Measurements from ENCODE around the gene HTR6. TPM values are rescaled to one million over a fixed set of nuclear protein-coding genes. Genes with fewer than 3 reads are reported as not detected.

Gene HTR6
- total RNA-seq, 2 experiments from 2014 or later = 0.14 TPM; not detected in 1

DNA sequence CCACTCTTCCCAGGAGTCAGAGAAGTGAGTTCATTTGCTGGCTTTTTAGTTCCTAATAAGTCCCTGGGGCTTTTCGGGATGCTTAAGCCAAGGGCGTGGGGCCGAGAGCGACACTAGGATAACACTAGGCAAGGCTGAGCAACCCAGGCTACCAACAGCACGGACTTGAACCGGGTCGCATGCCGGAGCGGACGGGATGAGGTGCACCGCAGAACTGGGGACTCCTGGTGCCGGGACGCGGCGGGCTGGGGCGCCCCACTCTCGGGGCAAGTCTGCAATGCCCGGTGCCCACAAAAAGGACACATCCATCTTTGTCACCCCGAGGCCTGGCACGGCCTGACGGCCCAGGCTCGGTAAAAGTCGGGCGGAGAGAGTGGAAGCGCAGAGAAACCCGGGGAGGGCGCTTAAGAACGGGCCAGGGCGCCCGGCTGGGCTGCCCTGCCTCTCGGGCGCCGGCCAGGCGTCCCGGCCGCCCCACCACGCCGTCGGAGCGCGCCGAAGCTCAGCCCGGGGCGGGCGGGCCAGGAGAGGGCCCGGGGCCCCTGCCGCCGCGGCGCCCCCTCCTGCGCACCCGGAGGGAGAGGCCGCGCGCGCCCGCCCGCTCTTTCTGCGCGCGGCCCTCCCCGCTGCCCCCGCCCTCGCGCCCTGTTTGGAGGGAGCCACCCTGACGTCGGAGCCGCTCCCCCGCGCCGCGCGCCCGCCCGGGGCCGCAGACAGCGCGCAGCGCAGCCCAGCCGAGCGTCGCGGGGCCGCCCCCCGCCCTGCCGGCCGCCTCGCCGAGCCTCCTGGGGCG is 20.9 kb upstream of the HTR6 start, which contains the start of gene NBL1:
NBL1 (plus strand) TSS at position 710 of the 793 bp plus-strand sequence. CDS start 10,720 bp downstream, outside the sequence.
- Mint-ChIP-seq H3K36me3 (peaks cover 2% of the 10 kb centered on the region), H3K27me3 (peaks cover 15% of the 10 kb centered on the region), H3K27ac (peak within 1 kb of the TSS; percentile 98), H3K9me3 (no peaks in the 10 kb centered on the region), H3K4me3 (peak within 1 kb of the TSS; percentile 100), H3K4me1 (peaks cover 29% of the 10 kb centered on the region)
- DNase-seq = peak; percentile 85
- ATAC-seq (ENCODE audit: low read depth) = peak; percentile 88
- POLR2A ChIA-PET = interaction anchor here (0.6 to 3.7 kb wide), 5 partner anchors 18 to 158 kb away, joined by 3 to 40 read pairs (median 3); a partner anchor contains a TSS

DNA sequence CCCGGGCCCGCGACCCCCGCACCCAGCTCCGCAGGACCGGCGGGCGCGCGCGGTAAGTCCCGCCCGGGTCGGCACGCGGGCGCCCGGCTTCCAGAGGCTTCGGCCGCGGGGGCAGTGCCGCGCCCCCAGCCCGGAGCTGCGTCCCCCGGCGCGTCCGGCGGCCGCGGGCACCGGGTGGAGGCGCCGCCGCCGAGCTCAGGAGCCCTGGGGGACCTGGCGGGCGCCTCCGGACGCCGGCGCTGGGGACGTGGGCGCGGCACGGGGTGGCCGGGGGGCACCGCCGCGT is 20.3 kb upstream of the HTR6 start:
- DNase-seq (no peak), ATAC-seq (ENCODE audit: low read depth) (no peak)
- H3K9me3 Mint-ChIP-seq = no peaks in the 10 kb centered on the region
- peaks cover 2% of the 10 kb centered on the region for H3K36me3 Mint-ChIP-seq
- no peak overlapping the region for H3K27ac Mint-ChIP-seq
- peaks cover 15% of the 10 kb centered on the region for H3K27me3 Mint-ChIP-seq
- H3K4me1 Mint-ChIP-seq = peaks cover 29% of the 10 kb centered on the region
- POLR2A ChIA-PET = interaction anchor here (0.5 to 3.7 kb wide), 5 partner anchors 39 to 213 kb away, joined by 3 to 40 read pairs (median 3); a partner anchor contains a TSS
- H3K4me3 Mint-ChIP-seq = no peak overlapping the region

DNA sequence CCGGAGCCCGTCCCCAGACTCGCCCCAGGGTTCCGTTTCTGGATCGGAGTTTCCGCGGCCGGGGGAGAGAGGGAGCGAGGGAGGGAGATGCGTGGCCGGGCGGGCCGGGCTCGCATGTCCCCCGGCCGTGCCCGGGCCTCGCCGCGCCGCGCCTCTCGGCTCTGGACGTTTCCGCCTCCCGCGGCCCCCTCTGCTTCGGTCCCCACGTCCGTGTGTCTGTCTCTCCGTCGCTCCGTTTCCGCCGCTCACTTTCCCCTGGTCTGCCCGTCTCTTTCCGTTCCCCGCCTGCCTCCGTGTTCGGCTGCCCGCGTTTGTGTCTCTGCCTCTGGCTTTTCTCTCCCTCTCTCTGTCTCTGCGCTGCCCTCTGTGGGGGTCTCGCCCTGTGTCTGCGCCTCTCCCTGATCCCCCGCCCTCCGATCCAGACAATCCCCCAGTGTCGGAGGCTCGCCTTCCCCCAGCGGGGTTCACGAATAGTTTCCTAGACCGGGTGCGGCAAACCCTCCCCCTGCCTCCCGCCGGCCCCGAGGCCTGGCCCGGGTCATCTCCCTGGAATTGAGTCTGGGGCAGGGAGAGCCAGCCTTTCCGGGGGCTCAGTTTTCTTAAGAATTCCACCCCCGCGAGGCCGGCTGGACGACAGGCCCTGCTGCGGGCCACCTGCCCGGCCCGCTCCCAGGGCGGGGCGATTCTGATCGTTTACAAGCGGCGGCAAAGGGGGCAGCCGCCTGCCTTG is 19.8 kb upstream of the HTR6 start:
- POLR2A ChIA-PET = interaction anchor here (0.5 to 3.7 kb wide), 6 partner anchors 40 to 213 kb away, joined by 3 to 40 read pairs (median 3); a partner anchor contains a TSS
- H3K4me1 Mint-ChIP-seq = peaks cover 29% of the 10 kb centered on the region
- DNase-seq = peak; percentile 71
- ATAC-seq (ENCODE audit: low read depth) = peak; percentile 40
- H3K36me3 Mint-ChIP-seq = peaks cover 2% of the 10 kb centered on the region
- no peaks in the 10 kb centered on the region for H3K9me3 Mint-ChIP-seq
- peaks cover 15% of the 10 kb centered on the region for H3K27me3 Mint-ChIP-seq
- H3K27ac Mint-ChIP-seq = peak overlapping the region; percentile 98
- peak overlapping the region; percentile 100 for H3K4me3 Mint-ChIP-seq

DNA sequence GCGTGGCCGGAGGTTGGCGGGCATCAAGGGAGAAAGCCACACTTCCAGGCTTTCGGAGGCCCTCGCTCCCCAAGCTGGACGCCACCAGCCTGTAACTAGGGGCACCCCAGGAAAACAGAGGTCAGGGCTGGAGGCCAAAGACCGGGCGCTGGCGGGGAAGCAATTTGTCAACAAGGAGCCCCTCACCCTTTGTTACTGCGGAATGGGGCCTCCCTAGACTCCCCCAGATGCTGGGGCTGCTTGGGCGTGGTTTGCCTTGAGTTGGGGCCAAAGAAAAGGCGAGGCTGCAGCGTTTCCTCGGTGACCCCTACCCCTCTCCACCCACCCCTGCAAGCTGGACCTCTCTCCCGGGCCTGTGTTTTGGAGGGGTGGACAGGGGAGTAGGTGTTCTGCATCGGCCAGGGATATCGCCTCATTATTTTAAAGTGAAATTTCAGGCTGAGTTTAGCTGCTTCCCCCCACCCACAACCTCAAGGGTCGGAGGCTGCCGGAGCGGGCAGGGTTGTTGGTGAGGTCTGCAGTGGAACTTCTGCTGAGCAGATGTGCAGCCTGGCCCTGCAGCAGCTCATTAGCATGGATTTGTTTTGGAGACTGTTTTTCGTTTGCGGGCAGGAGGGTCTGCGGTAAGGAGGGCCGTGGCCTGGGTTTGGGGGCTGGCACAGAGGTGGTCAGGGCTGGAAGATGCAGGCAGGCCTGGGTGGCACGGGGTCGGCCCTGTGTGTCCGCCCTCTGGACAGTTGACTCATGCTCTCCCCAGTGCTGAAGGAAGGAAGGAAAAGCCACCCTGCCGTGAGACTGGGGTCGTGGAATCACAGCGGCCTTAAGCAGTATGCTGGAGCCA is 19.0 kb upstream of the HTR6 start:
- DNase-seq = no peak
- Mint-ChIP-seq H3K9me3 (no peaks in the 10 kb centered on the region), H3K27me3 (peaks cover 15% of the 10 kb centered on the region), H3K27ac (no peak overlapping the region), H3K36me3 (peaks cover 2% of the 10 kb centered on the region), H3K4me1 (peaks cover 30% of the 10 kb centered on the region), H3K4me3 (peak overlapping the region; percentile 100)
- POLR2A ChIA-PET = interaction anchor here (0.6 to 3.7 kb wide), 3 partner anchors 48 to 160 kb away, joined by 4 to 40 read pairs (median 5); partner anchors contain the start of gene CAPZB
- no peak for ATAC-seq (ENCODE audit: low read depth)

DNA sequence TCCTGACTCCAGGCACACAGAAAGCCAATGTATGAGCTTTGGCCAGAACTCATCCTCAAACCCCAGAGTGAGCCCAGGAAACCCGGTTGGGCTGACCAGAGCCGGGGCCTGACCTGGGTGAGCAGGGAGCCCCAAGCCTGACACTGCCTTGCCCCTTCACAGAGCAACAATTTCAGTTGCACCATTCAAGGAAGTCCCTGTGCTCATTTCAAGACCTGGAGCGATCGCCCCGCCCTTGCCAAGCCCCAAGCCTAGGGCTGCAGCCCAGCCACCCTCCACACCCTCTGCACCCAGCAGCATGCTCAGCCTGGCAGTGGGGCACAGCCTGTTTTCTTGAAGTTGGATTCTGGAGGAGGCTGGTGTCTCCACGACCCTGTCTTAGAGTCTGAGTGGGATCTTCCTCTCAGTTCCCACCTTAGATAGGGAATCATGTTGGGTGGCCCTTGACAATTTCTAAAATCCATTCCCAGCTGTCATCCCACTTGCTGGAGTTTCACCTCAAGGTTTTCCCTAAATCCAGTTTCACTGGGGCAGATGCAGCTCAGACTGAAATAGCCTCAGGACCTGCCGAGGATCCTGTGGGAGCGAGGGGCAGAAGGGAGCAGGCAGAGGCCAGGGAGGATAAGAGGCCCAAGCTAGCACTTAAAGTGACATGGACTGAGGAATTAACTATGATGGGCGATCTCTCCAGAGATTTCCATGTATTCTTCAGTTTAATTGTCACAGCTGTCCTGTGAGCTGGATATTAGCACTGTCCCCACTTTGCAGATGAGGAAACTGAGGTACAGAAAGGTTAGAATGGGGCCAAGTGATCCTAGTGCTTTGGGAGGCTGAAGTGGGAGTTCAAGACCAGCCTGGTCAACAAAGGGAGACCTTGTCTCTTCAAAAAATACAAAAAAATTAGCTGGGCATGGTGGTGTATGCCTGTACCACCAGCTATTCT is 18.0 kb upstream of the HTR6 start:
- ATAC-seq (ENCODE audit: low read depth) = no peak
- H3K27me3 Mint-ChIP-seq = peaks cover 15% of the 10 kb centered on the region
- POLR2A ChIA-PET = interaction anchor here (0.6 to 3.7 kb wide), 3 partner anchors 49 to 161 kb away, joined by 4 to 40 read pairs (median 5); partner anchors contain the start of gene CAPZB
- H3K9me3 Mint-ChIP-seq = no peaks in the 10 kb centered on the region
- peaks cover 3% of the 10 kb centered on the region for H3K36me3 Mint-ChIP-seq
- peaks cover 32% of the 10 kb centered on the region for H3K4me1 Mint-ChIP-seq
- peak overlapping the region; percentile 44 for H3K27ac Mint-ChIP-seq
- DNase-seq = no peak
- H3K4me3 Mint-ChIP-seq = peak overlapping the region; percentile 100

DNA sequence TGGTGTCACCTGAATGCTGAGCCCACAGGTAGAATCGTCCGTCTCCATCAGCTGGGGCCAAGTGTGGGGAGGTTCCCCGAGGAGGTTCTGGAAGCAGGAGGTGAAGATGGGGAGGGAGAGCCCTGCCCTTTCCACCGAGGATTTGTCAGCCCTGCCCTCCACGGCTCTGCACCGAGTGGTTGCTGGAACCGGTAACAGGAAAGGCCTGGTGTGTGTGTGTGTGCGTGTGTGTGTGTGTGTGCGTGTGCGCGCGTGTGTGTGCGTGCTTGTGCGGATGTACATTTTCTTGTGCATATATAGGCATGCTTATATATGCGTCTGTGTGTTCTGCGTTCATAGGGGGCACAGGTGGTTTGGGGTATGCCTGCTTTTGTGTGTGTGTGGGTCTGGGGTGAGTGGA is 17.0 kb upstream of the HTR6 start:
- peaks cover 8% of the 10 kb centered on the region for H3K27me3 Mint-ChIP-seq
- POLR2A ChIA-PET = interaction anchor here (1.0 kb wide), 1 partner anchor 51 kb away, joined by 4 read pairs; a partner anchor contains a TSS
- no peaks in the 10 kb centered on the region for H3K9me3 Mint-ChIP-seq
- H3K36me3 Mint-ChIP-seq = peaks cover 3% of the 10 kb centered on the region
- ATAC-seq (ENCODE audit: low read depth) (peak; percentile 15), DNase-seq (peak; percentile 52)
- peak overlapping the region; percentile 44 for H3K27ac Mint-ChIP-seq
- peak overlapping the region; percentile 62 for H3K4me3 Mint-ChIP-seq
- peaks cover 32% of the 10 kb centered on the region for H3K4me1 Mint-ChIP-seq

DNA sequence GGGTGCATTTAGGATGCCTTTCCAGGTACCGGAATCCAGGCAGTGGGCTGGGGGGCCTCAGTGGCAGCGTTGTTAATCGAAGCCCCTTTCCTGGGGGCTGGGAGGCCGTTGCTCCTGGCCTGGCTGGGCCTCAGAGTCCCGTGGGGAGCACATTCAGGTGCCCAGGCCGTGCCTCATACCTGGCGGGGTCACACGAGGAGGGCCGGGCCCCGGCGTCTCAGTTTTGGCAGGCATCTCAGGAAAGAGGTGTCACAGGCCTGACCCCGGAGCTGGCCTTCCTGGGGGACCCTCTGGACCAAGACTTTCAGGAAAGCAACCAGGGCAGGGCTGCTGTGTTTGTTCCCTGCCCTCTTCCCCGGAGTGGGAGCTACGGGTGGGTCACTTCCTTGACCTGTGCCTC is 16.4 kb upstream of the HTR6 start:
- Mint-ChIP-seq H3K9me3 (no peaks in the 10 kb centered on the region), H3K27ac (no peak overlapping the region), H3K27me3 (peaks cover 3% of the 10 kb centered on the region), H3K36me3 (peaks cover 3% of the 10 kb centered on the region), H3K4me1 (peaks cover 30% of the 10 kb centered on the region), H3K4me3 (no peak overlapping the region)
- ATAC-seq (ENCODE audit: low read depth) = no peak
- POLR2A ChIA-PET = interaction anchor here (1.0 kb wide), 1 partner anchor 397 kb away, joined by 3 read pairs; no protein-coding TSS in a partner anchor
- DNase-seq = no peak

DNA sequence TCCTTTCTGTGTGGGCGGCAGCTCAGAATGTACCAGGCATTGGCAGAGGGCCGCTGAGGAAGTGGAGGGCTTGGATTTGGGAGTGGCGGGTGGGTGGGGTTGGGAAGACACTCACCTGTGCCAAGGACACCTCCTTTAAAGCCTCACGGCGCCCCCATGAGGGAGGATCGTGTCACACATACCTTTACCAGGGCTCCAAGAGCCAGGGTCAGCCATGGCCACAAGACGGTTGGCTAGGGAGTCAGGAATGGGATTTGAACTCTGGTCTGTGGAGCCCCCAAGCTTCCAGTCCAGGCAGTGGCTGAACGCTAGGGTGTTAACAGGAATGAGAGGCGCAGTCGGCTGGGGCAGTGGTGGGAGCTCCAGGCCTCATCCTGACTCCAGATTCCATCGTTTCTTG is 16.0 kb upstream of the HTR6 start:
- ATAC-seq (ENCODE audit: low read depth) (no peak), DNase-seq (no peak)
- H3K36me3 Mint-ChIP-seq = peaks cover 3% of the 10 kb centered on the region
- no peaks in the 10 kb centered on the region for H3K27me3 Mint-ChIP-seq
- peaks cover 28% of the 10 kb centered on the region for H3K4me1 Mint-ChIP-seq
- no peak overlapping the region for H3K27ac Mint-ChIP-seq
- no peak overlapping the region for H3K4me3 Mint-ChIP-seq
- POLR2A ChIA-PET = interaction anchor here (1.0 kb wide), 1 partner anchor 398 kb away, joined by 3 read pairs; no protein-coding TSS in a partner anchor
- H3K9me3 Mint-ChIP-seq = no peaks in the 10 kb centered on the region

DNA sequence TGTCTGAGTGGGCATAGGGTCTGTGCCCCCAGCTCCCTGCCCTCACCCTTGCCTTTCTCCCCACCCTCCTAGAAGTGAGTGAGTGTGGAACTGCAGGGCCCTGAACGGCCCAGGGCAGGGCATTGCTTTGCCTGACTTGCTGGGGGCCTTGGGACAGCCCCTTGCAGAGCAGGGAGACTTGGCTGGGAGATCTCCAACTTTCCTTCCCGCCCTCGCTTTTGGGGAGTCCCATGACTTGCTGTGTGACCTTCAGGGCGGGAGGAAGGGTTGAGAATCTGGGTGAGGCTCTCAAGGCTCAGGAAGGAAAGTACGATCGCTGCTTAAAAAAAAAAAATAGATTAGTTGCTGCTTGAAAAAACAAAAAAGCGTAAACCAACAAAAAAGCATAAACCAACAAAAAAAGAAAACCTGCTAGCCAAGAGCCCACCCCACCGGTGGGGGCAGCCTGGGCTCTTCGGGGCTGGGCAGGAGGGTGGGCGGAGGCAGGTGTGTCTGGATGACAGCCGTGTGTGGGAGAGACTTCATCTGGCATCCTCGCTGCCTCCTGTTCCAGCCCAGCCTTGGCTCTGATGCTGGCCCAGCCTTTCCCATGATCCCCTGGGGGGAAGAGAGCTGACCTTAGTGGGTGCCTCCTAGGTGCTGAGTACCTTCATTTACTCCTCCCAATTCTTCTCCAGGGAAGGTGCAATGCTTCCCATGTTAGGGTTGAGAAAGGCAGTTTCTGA is 14.1 kb upstream of the HTR6 start:
- H3K27ac Mint-ChIP-seq = no peak overlapping the region
- no peaks in the 10 kb centered on the region for H3K27me3 Mint-ChIP-seq
- H3K4me3 Mint-ChIP-seq = no peak overlapping the region
- no peak for DNase-seq
- H3K9me3 Mint-ChIP-seq = no peaks in the 10 kb centered on the region
- POLR2A ChIA-PET = interaction anchor here (1.0 to 1.1 kb wide), 3 partner anchors 10 to 167 kb away, joined by 3 to 4 read pairs (median 3); no protein-coding TSS in a partner anchor
- peaks cover 1% of the 10 kb centered on the region for H3K36me3 Mint-ChIP-seq
- ATAC-seq (ENCODE audit: low read depth) = no peak
- peaks cover 29% of the 10 kb centered on the region for H3K4me1 Mint-ChIP-seq

DNA sequence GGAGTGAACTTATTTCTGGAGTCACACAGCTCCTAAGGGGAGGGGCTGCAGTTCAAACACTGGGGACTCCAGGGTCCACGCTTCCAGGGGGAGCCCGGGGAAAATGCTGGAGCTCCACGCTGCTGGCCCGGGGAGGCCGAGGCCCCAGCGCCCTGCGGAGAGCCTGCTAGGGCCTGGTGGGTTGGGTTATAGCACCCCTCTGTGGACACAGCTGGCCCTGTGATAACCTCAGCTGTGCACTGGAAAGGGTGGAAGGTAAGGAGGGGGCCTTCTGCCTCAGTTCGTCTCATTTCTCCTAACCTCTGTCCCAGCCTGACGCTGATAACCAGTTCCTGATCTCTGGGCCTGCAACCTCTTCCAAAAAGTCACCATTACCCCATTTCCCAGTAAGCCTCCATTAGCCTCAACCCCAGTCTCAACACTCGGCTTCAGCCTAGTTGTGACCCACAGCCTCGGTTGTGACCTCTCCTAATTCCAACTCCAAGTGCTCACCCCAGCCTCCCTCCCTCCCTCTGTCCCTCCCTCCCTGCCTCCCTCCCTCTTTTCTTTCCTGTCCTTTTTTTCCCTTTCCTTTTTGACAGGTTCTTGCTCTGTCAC is 13.4 kb upstream of the HTR6 start:
- peaks cover 1% of the 10 kb centered on the region for H3K36me3 Mint-ChIP-seq
- ATAC-seq (ENCODE audit: low read depth) = peak; percentile 55
- H3K27me3 Mint-ChIP-seq = no peaks in the 10 kb centered on the region
- no peaks in the 10 kb centered on the region for H3K9me3 Mint-ChIP-seq
- POLR2A ChIA-PET = interaction anchor here (1.0 to 1.1 kb wide), 3 partner anchors 11 to 168 kb away, joined by 3 to 4 read pairs (median 3); no protein-coding TSS in a partner anchor
- H3K4me3 Mint-ChIP-seq = no peak overlapping the region
- peak; percentile 62 for DNase-seq
- H3K4me1 Mint-ChIP-seq = peaks cover 25% of the 10 kb centered on the region
- no peak overlapping the region for H3K27ac Mint-ChIP-seq

DNA sequence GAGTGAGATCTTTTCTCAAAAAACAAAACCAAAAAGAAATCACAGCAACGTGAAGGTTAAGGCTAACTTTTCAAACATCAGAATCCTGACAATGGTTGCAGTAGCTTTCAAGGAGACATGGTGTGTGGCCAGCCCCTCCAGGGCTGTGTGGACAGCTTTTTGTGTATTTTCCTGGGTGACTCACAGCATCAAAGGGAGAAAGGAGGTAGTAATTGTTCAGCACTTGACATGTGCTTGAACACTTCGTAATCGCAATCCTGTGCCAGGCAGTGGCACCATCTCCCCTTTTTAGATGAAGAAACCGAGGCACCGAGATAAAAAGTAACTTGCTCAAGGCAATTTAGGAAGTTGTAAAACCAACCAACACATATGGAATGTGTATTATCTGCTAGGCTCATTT is 10.3 kb upstream of the HTR6 start:
- no peak overlapping the region for H3K27ac Mint-ChIP-seq
- H3K36me3 Mint-ChIP-seq = peaks cover 3% of the 10 kb centered on the region
- no peaks in the 10 kb centered on the region for H3K27me3 Mint-ChIP-seq
- peaks cover 9% of the 10 kb centered on the region for H3K4me1 Mint-ChIP-seq
- POLR2A ChIA-PET = interaction anchor here (1.0 kb wide), 1 partner anchor 187 kb away, joined by 3 read pairs; no protein-coding TSS in a partner anchor
- no peak for ATAC-seq (ENCODE audit: low read depth)
- H3K4me3 Mint-ChIP-seq = no peak overlapping the region
- H3K9me3 Mint-ChIP-seq = no peaks in the 10 kb centered on the region
- DNase-seq = no peak

Measured in activated naive CD8-positive, alpha-beta T cell treated with anti-CD3 and anti-CD28 coated beads, Interleukin-2, amount 10 ng/mL, durations not matched to agents 7 days and 5 days (primary cell).